Measurements from ENCODE around the gene NFIB.

DNA sequence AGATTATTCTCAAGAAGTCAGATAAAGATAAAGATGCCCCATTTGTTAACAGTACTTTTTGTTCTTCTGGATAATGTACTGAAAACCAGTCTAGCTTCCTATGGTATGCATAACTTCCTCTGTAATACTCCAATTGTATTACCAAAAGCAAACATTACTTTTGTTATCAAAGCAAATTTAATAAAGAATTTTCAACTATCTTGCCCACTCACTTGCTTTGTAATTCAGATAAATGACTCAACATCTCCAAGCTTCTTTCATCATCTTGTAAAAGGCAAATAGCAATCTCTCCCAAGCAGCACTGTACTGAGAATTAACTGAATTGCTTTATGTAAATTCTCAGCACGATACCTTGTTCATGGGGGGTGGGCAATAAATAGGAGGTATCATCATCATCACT lies 98.3 kb downstream of the NFIB start:
- TF ChIP-seq, protein P1, sequence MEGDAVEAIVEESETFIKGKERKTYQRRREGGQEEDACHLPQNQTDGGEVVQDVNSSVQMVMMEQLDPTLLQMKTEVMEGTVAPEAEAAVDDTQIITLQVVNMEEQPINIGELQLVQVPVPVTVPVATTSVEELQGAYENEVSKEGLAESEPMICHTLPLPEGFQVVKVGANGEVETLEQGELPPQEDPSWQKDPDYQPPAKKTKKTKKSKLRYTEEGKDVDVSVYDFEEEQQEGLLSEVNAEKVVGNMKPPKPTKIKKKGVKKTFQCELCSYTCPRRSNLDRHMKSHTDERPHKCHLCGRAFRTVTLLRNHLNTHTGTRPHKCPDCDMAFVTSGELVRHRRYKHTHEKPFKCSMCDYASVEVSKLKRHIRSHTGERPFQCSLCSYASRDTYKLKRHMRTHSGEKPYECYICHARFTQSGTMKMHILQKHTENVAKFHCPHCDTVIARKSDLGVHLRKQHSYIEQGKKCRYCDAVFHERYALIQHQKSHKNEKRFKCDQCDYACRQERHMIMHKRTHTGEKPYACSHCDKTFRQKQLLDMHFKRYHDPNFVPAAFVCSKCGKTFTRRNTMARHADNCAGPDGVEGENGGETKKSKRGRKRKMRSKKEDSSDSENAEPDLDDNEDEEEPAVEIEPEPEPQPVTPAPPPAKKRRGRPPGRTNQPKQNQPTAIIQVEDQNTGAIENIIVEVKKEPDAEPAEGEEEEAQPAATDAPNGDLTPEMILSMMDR (IDR thresholded peaks at IDR 0.05): no peak
- TF ChIP-seq POLR2A (IDR thresholded peaks at IDR 0.05): no peak

Measured in gastroesophageal sphincter (tissue), 3 donors.